SK-MEL-5 (cell line): ENCODE results near the gene OR8H1. TPM values are rescaled to one million over a fixed set of nuclear protein-coding genes. Genes with fewer than 3 reads are reported as not detected.

Experiments
- DNase-seq: peaks from one replicate; pipeline ENCODE4 v3.0.0-alpha.2; 2016; ENCODE audit warnings: low read depth, low spot score
- in situ Hi-C: cut with HindIII; loops from 2 replicates; pipeline ENCODE4 v1.10.0; 2016; ENCODE audit warnings: low sequenced_read_pairs, high pct_unique_total_duplicates, low pct_unique_long_range_greater_than_20kb
- polyA plus RNA-seq, 2 experiments: library from polyadenylated mRNA; depleted of rRNA; stranded (reverse); fragments of >200 nt; gene quantifications; 2 replicates each; pipeline ENCODE4 v1.2.3, GENCODE V29; 2015
- total RNA-seq: library from RNA; depleted of rRNA; stranded (reverse); fragments of >200 nt; shearing (Covaris generic); gene quantifications from 2 replicates; pipeline ENCODE4 v1.2.3, GENCODE V29; 2014; rRNA removed

Gene OR8H1
- not detected in 2 replicates for total RNA-seq
- polyA plus RNA-seq (2015; cell fraction: cytosol; rRNA removed): not detected in 2 replicates
- not detected in 2 replicates for polyA plus RNA-seq (2015; cell fraction: nucleus; rRNA removed)

- in situ Hi-C loops: no loop called here
- DNase-seq: no peak
These were observed at the start of gene OR8H1 for GRCh38 chr11:56292154-56292553. TSS of gene OR8H1 (minus strand) at chr11:56292254. CDS start at chr11:56291062, 1,192 bp downstream.

DNA sequence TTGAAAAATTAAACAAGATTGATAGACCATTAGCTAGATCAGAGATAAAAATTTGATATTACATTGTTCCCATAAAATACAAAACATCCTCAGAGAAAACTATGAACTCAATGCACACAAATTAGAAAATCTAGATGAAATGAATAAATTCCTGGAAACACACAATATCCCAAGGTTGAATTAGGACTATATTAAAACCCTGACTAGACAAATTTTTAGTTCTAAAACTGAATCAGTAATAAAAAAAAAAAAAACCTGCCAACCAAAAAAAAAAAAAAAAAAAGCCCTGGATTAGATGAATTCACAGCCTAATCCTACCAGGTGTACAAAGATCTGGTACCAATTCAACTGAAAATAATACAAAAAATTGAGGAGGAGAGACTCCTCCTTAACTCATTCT lies 48.2 kb upstream of the OR8H1 start:
- DNase-seq: no peak
- in situ Hi-C loops: no loop called here

GRCh38 chr11:56333156-56333555 lies 41.1 kb upstream of the OR8H1 start:
- in situ Hi-C loops: no loop called here
- DNase-seq: peak; percentile 29

DNA sequence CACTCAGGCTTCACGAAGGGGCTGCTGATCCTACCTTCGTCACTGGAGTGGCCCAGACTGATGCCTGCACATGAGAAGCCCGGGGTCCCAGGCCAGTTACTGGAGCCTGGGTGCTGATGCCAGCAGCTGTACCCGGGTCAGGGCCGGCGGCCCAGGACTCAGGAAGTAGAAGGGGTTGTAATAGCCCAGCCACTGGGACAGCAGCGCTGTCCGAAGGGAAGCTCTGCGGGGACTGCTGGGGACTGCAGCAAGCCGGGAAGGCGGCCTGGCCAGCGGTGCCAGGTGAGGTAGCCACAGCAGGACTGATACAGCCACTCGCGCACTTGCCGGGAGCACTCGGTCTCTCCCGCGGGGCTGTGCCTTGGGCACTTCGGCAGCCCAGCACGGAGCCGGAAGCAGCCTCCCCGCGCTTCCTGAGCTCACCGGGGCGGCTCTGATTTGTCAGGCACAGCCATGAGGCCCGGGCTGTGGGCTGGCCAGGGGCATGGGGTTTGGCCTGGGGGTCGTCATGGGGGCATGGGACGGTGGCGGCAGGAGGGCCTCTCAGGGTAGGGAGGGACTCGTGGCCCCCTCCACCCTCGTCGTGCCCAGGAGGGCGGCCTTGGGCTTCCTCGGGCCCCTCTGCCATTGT lies 39.9 kb upstream of the OR8H1 start:
- DNase-seq: no peak

GRCh38 chr11:56314844-56315243 lies 22.8 kb upstream of the OR8H1 start, which contains the start of gene OR8K3:
TSS of gene OR8K3 (plus strand) at chr11:56315144. CDS start at chr11:56318307, 3,163 bp downstream.
- DNase-seq: no peak
- in situ Hi-C loops: no loop called here

More for the DNA sequence above, 39.9 kb upstream of the OR8H1 start:
- in situ Hi-C loops: no loop called here

DNA sequence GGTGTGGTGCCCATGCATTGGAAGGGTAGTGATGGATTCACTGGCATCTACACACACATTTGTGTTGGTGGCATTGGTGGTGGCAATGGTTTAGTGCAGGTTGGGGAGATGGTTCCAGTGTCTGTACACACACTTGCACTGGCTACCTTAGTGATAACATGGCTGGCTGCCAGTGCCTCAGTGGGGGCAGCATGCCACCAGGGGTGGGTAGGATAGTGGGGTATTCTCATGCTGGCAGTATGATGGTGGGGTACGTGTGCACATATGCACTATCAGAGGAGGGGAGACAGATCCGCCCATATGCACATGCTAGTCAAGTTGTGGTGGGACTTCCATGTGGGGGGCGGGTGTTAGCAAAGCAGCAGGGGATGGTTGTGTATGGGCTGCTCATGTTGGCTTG lies 15.8 kb upstream of the OR8H1 start:
- DNase-seq: no peak
- in situ Hi-C loops: no loop called here

DNA sequence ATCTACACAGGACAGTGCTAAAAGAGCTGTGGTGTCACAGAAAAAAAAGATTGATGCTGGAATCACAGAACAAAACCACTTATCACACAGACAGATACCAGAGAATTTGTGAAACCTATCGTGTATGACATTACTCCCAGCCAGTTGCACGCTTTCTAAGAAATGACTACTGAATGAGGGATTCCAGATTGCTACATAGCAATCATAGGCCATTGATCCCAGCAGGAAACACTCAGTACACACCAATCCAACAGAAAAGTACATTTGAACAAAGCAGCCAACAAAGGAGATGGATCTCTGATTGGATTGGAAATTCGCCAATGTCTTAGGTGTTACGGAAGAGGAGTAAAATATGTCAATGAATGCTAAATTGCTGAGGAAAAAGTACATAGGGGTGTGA lies 4.8 kb upstream of the OR8H1 start:
- in situ Hi-C loops: no loop called here
- DNase-seq: no peak

- in situ Hi-C loops: no loop called here
- no peak for DNase-seq
These were observed 18.2 kb downstream of the OR8H1 start, which contains the start of gene OR5T1 for GRCh38 chr11:56273854-56274253. TSS of gene OR5T1 (plus strand) at chr11:56274154. CDS start at chr11:56275639, 1,485 bp downstream.

DNA sequence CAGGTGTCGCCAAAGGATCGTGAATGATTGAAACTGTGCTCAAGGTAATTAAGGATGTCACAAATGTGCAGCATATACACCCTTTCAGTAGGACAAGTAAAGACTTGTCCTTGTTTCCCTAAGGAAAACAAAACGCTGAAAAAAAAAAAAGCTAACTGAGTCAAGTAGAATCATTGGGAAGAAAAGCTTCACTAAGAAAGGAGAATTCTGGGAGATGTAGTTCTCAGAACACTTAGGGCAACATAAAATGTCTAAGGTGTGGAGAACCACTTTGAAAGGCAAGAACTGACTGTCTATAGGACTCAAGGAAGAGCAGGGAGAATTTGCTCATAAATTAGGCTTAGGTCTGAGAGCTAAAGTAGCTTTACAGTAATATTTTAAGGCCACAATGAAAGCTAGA lies 21.0 kb downstream of the OR8H1 start:
- in situ Hi-C loops: no loop called here
- peak; percentile 4 for DNase-seq

DNA sequence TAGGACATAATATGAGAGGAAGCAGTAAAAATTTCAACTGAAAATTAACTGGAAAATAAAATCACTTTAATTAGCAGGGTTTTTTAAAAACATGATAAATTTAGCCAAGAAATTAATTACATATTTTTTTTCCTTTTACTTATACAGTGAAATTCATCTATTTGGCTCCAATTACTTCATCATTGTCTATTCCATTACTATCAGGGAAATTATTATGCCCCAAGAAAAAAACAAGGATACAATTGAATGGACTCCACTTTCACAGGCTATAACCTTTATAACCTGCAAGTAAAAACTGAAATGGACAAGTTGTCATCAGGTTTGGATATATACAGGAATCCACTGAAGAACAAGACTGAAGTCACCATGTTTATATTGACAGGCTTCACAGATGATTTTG lies 40.1 kb downstream of the OR8H1 start, which contains the start of gene OR5T3:
Gene OR5T3 (plus strand): TSS at position 301 of the 400 bp plus-strand sequence. CDS start 0 bp downstream, at position 301.
- in situ Hi-C loops: no loop called here
- DNase-seq: no peak

Other genes starting within 250 kb of the OR8H1 start
- gene OR8I2, start 198.9 kb downstream of the OR8H1 start, total RNA-seq: not detected in 2 replicates
- not detected in 2 replicates for gene OR8H2, start 188.6 kb downstream of the OR8H1 start, total RNA-seq
- not detected in 2 replicates for gene OR8H3, start 169.9 kb downstream of the OR8H1 start, total RNA-seq
- not detected in 2 replicates for gene OR8J3, start 152.1 kb downstream of the OR8H1 start, total RNA-seq
- not detected in 2 replicates for gene OR8K5, start 131.9 kb downstream of the OR8H1 start, total RNA-seq
- gene OR5J2, start 115.6 kb downstream of the OR8H1 start, total RNA-seq: 0.82 and 1.0 TPM in 2 replicates
- gene OR5T2, start 58.0 kb downstream of the OR8H1 start, total RNA-seq: not detected in 2 replicates
- gene OR5T3, start 40.0 kb downstream of the OR8H1 start, total RNA-seq: not detected in 2 replicates
- gene OR5T1, start 18.1 kb downstream of the OR8H1 start, total RNA-seq: not detected in 2 replicates
- gene OR8K3, start 22.9 kb upstream of the OR8H1 start, total RNA-seq: not detected in 2 replicates
- not detected in 2 replicates for gene OR8K1, start 53.8 kb upstream of the OR8H1 start, total RNA-seq
- gene OR8J1, start 62.0 kb upstream of the OR8H1 start, total RNA-seq: not detected in 2 replicates
- gene OR8U1, start 83.4 kb upstream of the OR8H1 start, total RNA-seq: not detected in 2 replicates
- gene OR5AL1, start 120.4 kb upstream of the OR8H1 start, total RNA-seq: not detected in 2 replicates
- not detected in 2 replicates for gene OR5M3, start 181.1 kb upstream of the OR8H1 start, total RNA-seq
- not detected in 2 replicates for gene OR5M8, start 199.1 kb upstream of the OR8H1 start, total RNA-seq